ENCODE results near the gene CTSK. TPM values are rescaled to one million over a fixed set of nuclear protein-coding genes. Genes with fewer than 3 reads are reported as not detected.

The CTSK gene
- total and polyA plus RNA-seq, 2 of the 4 experiments (the other 2 are of a cell fraction) = 7.7 to 15.1 TPM

Small RNAs within 50 kb of the gene (microRNA-seq; reads per million reads assigned to microRNA genes)
- gene RNU6-1309P (ENCODE audit: insufficient read depth, insufficient read length) = not detected

Small RNAs within 50 kb of the gene (small RNA-seq; reads per million reads assigned to genes)
- 0 to 1.2 (median 0) reads per million in 5 experiments for gene RNU6-1309P

Other genes with a start within 250 kb of the CTSK start
- gene MCL1, start 228.7 kb downstream of the CTSK start, total RNA-seq (2012; rRNA removed) = 142 and 212 TPM in 2 replicates
- 79.5 and 88.4 TPM in 2 replicates for gene MCL1, start 228.7 kb downstream of the CTSK start, polyA plus RNA-seq (2012; rRNA removed)
- 53.2 and 62.8 TPM in 2 replicates for gene ENSA, start 178.6 kb downstream of the CTSK start, total RNA-seq (2012; rRNA removed)
- 89.4 and 96.5 TPM in 2 replicates for gene ENSA, start 178.6 kb downstream of the CTSK start, polyA plus RNA-seq (2012; rRNA removed)
- gene GOLPH3L, start 111.1 kb downstream of the CTSK start, total RNA-seq (2012; rRNA removed) = 9.5 and 11.7 TPM in 2 replicates
- 8.7 and 11.0 TPM in 2 replicates for gene GOLPH3L, start 111.1 kb downstream of the CTSK start, polyA plus RNA-seq (2012; rRNA removed)
- gene HORMAD1, start 87.4 kb downstream of the CTSK start, total RNA-seq (2012; rRNA removed) = not detected in 2 replicates
- gene HORMAD1, start 87.4 kb downstream of the CTSK start, polyA plus RNA-seq (2012; rRNA removed) = not detected in 2 replicates
- gene CTSS, start 42.5 kb downstream of the CTSK start, total RNA-seq (2012; rRNA removed) = 0.18 and 0.56 TPM in 2 replicates
- gene CTSS, start 42.5 kb downstream of the CTSK start, polyA plus RNA-seq (2012; rRNA removed) = 0.47 and 0.48 TPM in 2 replicates
- 26.3 and 28.1 TPM in 2 replicates for gene ARNT, start 68.3 kb upstream of the CTSK start, total RNA-seq (2012; rRNA removed)
- gene ARNT, start 68.3 kb upstream of the CTSK start, polyA plus RNA-seq (2012; rRNA removed) = 15.7 and 19.7 TPM in 2 replicates
- not detected in 2 replicates for gene CTXND2, start 78.9 kb upstream of the CTSK start, total RNA-seq (2012; rRNA removed)
- gene CTXND2, start 78.9 kb upstream of the CTSK start, polyA plus RNA-seq (2012; rRNA removed) = not detected in 2 replicates
- gene SETDB1, start 118.1 kb upstream of the CTSK start, total RNA-seq (2012; rRNA removed) = 22.9 and 24.7 TPM in 2 replicates
- 16.6 and 18.7 TPM in 2 replicates for gene SETDB1, start 118.1 kb upstream of the CTSK start, polyA plus RNA-seq (2012; rRNA removed)
- 99.2 and 118 TPM in 2 replicates for gene CERS2, start 166.6 kb upstream of the CTSK start, total RNA-seq (2012; rRNA removed)
- gene CERS2, start 166.6 kb upstream of the CTSK start, polyA plus RNA-seq (2012; rRNA removed) = 126 and 127 TPM in 2 replicates
- under 0.01 and 0.36 TPM in 2 replicates for gene ANXA9, start 174.0 kb upstream of the CTSK start, total RNA-seq (2012; rRNA removed)
- 0.16 and 0.21 TPM in 2 replicates for gene ANXA9, start 174.0 kb upstream of the CTSK start, polyA plus RNA-seq (2012; rRNA removed)
- gene MINDY1, start 198.6 kb upstream of the CTSK start, total RNA-seq (2012; rRNA removed) = 5.8 and 6.6 TPM in 2 replicates
- 6.6 and 7.3 TPM in 2 replicates for gene MINDY1, start 198.6 kb upstream of the CTSK start, polyA plus RNA-seq (2012; rRNA removed)
- gene PRUNE1, start 200.2 kb upstream of the CTSK start, total RNA-seq (2012; rRNA removed) = 7.9 and 8.6 TPM in 2 replicates
- 9.4 and 9.6 TPM in 2 replicates for gene PRUNE1, start 200.2 kb upstream of the CTSK start, polyA plus RNA-seq (2012; rRNA removed)
- gene BNIPL, start 228.3 kb upstream of the CTSK start, total RNA-seq (2012; rRNA removed) = under 0.01 TPM in 1 of 2 replicates, not detected in the other
- gene BNIPL, start 228.3 kb upstream of the CTSK start, polyA plus RNA-seq (2012; rRNA removed) = 0.10 and 0.38 TPM in 2 replicates
- 0.54 and 0.83 TPM in 2 replicates for gene C1orf56, start 239.5 kb upstream of the CTSK start, total RNA-seq (2012; rRNA removed)
- gene C1orf56, start 239.5 kb upstream of the CTSK start, polyA plus RNA-seq (2012; rRNA removed) = 1.2 and 1.5 TPM in 2 replicates

All from IMR-90 (cell line).